KOPT-K1 (cell line): ENCODE data around the gene TAS1R3.

Experiments used
- H3K27ac ChIP-seq: fragments of 200-600 bp; sonication (generic); 2 replicates; pipeline ENCODE4 v1.5.1; 2016; ENCODE audit warnings: antibody characterized with exemption, mild to moderate bottlenecking, low read depth, low read length; ENCODE audit not compliant: poor library complexity, severe bottlenecking
- H3K36me3 ChIP-seq: fragments of 200-600 bp; sonication (generic); 2 replicates; pipeline ENCODE4 v1.5.1; 2017; ENCODE audit warnings: antibody characterized with exemption, mild to moderate bottlenecking, low read length, moderate library complexity; ENCODE audit not compliant: insufficient read depth
- H3K9me3 ChIP-seq: fragments of 200-600 bp; sonication (generic); 2 replicates; pipeline ENCODE4 v1.5.1; 2017; ENCODE audit warnings: antibody characterized with exemption, low read length, mild to moderate bottlenecking; ENCODE audit not compliant: insufficient read depth, poor library complexity, severe bottlenecking

Gene TAS1R3

DNA sequence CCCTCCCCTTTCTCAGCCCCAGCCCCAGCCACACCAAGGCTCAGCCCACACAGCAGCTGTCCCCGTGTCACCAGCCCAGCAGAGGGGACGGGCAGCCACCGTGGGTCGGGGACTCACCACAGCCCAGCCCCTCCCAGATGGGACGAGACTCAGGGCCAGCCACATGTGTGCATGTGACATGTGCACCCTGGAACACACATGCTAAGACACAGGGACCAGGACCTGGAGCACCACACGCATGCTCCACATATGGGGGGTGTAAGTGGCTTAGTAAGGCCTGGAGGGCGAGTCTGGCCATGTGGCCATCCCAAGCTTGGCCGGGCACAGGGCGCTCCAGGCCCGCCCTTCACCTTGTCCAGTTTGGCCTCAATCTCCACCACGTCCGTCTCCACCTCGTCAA lies 27.3 kb upstream of the TAS1R3 start:
- Histone ChIP-seq H3K9me3 (no peaks in the 10 kb centered on the region), H3K27ac (no peak overlapping the region), H3K36me3 (no peaks in the 10 kb centered on the region)

- H3K9me3 ChIP-seq = no peaks in the 10 kb centered on the region
- peak overlapping the region; percentile 84 for H3K27ac ChIP-seq
- H3K36me3 ChIP-seq = peaks cover 3% of the 10 kb centered on the region; the same call in 1 of the 2 replicates
Observed at GRCh38 chr1:1304331-1305299, 26.5 kb upstream of the TAS1R3 start.

DNA sequence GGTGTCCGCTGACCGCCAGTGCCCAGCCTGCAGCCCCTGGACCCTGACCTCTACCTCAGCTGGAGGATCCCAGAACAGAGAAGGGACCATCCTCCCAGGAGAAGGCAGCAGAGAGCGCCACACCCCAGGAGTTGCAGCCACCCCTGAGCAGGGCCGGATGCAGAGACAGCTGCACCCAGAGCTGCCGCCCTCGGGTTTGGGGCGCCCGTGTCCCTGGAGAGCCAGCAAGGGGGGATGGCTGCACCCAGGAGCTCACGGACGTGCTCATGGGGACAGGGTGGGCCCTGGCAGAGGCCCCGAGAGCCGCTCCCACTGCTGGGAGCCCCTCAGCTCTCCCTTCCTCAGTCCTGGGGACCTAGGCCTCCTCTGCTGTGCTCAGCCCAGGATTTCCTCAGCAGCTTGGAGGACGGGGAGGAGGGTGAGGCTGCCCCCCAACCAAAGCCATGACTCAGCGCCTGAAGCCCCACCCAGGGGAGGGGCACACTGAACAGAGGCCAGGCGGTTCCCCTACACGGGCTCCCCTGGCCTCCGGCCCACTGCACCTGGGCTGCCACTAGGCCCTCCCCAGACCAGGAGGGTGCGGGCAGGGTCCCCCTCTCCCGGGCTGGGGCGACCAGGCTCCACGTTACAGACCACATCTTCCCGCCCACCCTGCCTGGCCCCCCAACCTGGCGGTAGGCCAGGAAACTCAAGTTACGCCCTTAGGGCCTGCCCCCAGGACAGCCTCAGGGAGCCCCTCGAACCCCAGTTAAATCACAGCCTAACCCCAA lies 25.6 kb upstream of the TAS1R3 start:
- peaks cover 11% of the 10 kb centered on the region; the same call in 1 of the 2 replicates for H3K36me3 ChIP-seq
- peak overlapping the region; percentile 84 for H3K27ac ChIP-seq
- no peaks in the 10 kb centered on the region for H3K9me3 ChIP-seq

DNA sequence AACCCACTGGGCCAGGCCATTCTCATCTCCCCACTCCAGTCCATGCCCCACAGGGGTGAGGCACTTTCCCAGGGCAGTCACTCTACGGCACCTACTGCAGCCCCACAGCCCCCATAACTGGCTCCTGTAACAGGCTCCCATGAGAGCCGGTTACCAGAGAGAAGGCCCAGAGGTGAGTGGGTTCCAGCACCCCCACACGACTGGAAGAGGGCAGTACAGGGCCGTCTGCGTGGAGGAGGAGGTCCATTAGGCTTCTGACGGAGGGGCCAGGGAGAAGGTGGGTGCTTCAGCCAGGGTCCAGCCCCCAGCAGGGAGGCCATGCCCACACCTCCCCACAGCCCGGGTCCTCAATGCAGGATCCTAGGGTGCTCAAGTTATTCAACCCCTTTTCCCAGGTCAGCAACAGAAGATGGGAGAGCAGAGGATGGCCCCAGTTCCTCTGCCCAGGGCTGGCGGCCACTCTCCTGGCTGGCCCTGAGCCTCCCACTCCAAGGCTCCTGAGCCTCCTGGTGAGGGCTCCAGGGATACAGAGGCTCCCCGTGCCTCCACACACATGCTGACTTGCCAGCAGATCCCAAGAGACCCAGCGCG lies 24.9 kb upstream of the TAS1R3 start:
- H3K27ac ChIP-seq = peak overlapping the region; percentile 84
- H3K9me3 ChIP-seq = no peaks in the 10 kb centered on the region
- peaks cover 18% of the 10 kb centered on the region for H3K36me3 ChIP-seq

GRCh38 chr1:1306661-1307260 lies 24.3 kb upstream of the TAS1R3 start:
- Histone ChIP-seq H3K36me3 (peaks cover 24% of the 10 kb centered on the region), H3K27ac (peak overlapping the region; percentile 84), H3K9me3 (no peaks in the 10 kb centered on the region)

DNA sequence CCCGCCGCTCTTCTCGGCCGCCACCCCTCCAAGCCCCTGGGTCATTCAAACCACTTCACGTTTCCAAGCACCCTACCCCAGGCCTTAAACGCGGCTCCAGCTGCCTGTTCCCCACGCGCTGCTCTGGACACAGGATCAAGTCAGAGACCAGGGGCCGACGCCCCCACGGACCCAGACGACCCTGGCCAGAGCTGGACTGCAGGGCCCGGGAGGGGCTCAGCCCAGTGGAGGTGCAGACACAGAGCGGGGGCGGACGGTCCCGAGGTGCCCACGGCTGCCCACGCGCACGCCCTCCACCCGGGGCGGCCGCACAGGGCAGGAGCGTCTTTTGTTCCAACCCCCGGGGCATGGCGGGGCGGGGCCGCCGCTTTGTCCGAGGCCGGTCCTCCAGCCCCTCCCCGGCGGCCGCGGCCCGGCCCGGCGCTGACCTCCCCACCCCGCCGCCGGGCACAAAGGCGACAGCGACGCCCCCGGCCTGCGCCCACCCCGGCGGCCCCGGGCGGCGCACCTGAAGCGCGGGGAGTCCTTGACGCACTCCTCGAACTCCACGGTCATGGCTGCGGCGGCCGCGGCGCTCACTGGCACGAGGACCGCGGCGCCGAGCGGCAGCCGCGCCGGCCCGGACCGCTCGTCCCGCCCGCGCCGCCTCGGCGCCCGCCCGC lies 23.7 kb upstream of the TAS1R3 start:
- peak overlapping the region; percentile 84 for H3K27ac ChIP-seq
- H3K36me3 ChIP-seq = peaks cover 28% of the 10 kb centered on the region

GRCh38 chr1:1307923-1308755 lies 22.9 kb upstream of the TAS1R3 start, which contains the start of the genes ACAP3 and PUSL1:
TSS of gene ACAP3 (minus strand) at chr1:1307930. CDS start at chr1:1307815, 115 bp downstream.
TSS of gene PUSL1 (plus strand) at chr1:1308597. CDS start at chr1:1308644, 47 bp downstream.
- Histone ChIP-seq H3K36me3 (peaks cover 36% of the 10 kb centered on the region), H3K27ac (peak within 1 kb of the TSS; percentile 84), H3K9me3 (no peaks in the 10 kb centered on the region)

More for the DNA sequence above, 23.7 kb upstream of the TAS1R3 start:
- no peaks in the 10 kb centered on the region for H3K9me3 ChIP-seq

GRCh38 chr1:1308756-1309250 lies 22.3 kb upstream of the TAS1R3 start:
- peaks cover 42% of the 10 kb centered on the region for H3K36me3 ChIP-seq
- H3K27ac ChIP-seq = peak overlapping the region; percentile 84
- no peaks in the 10 kb centered on the region for H3K9me3 ChIP-seq

GRCh38 chr1:1309251-1310108 lies 21.6 kb upstream of the TAS1R3 start:
- H3K36me3 ChIP-seq = peaks cover 49% of the 10 kb centered on the region
- H3K9me3 ChIP-seq = no peaks in the 10 kb centered on the region
- peak overlapping the region; percentile 84 for H3K27ac ChIP-seq

- H3K9me3 ChIP-seq = no peaks in the 10 kb centered on the region
- no peak overlapping the region for H3K27ac ChIP-seq
- peaks cover 55% of the 10 kb centered on the region for H3K36me3 ChIP-seq
Observed at GRCh38 chr1:1310109-1310385, 21.0 kb upstream of the TAS1R3 start.

DNA sequence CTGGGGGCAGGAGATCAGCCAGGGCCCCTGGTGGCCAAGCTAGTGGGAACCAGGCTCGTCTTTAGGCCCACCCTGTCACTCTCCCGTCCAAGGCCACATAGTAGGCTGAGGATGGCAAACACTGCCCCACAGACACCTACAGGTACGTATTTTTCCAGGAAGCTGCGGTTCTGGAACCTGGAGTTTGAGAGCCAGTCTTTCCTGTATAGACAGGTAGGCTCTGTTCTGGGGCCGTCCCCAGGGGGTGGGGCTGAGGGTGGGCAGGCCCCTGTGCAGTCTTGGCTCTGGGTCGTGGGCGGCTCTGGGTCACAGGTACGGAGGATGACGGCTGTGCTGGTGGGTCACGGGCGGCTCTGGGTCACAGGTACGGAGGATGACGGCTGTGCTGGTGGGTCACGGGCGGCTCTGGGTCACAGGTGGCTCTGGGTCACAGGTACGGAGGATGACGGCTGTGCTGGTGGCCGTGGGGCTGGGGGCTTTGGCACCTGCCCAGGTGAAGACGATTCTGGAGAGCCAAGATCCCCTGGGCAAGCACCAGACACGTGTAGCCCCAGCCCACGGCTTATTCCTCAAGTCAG lies 20.5 kb upstream of the TAS1R3 start:
- no peaks in the 10 kb centered on the region for H3K9me3 ChIP-seq
- no peak overlapping the region for H3K27ac ChIP-seq
- H3K36me3 ChIP-seq = peaks cover 59% of the 10 kb centered on the region
